Stimulated activated CD8-positive, alpha-beta memory T cell treated with anti-CD3 and anti-CD28 coated beads, Interleukin-12 subunit alpha, Interleukin-12 subunit beta, amount 100 ng/mL, for 1 hour (primary cell): ENCODE measurements around the gene PRKCZ.

Source experiments
- DNase-seq: peaks from one replicate; pipeline ENCODE4 v3.0.0-alpha.2; 2020; ENCODE audit warnings: low read depth

The PRKCZ gene

GRCh38 chr1:2024887-2025286 is 25.3 kb upstream of the PRKCZ start:
- DNase-seq: no peak

GRCh38 chr1:2025491-2025981 is 24.7 kb upstream of the PRKCZ start:
- DNase-seq: no peak

- DNase-seq: no peak
Measured at GRCh38 chr1:2027961-2028583, 22.1 kb upstream of the PRKCZ start.

GRCh38 chr1:2028870-2029560 is 21.2 kb upstream of the PRKCZ start:
- no peak for DNase-seq

- no peak for DNase-seq
Measured at GRCh38 chr1:2029561-2029960, 20.6 kb upstream of the PRKCZ start.

GRCh38 chr1:2030076-2030871 is 19.9 kb upstream of the PRKCZ start:
- DNase-seq: no peak

- no peak for DNase-seq
Measured at GRCh38 chr1:2031546-2032540, 18.4 kb upstream of the PRKCZ start.

- no peak for DNase-seq
Measured at GRCh38 chr1:2032737-2033136, 17.5 kb upstream of the PRKCZ start.

- DNase-seq: no peak
Measured at GRCh38 chr1:2033165-2033564, 17.0 kb upstream of the PRKCZ start.

GRCh38 chr1:2036287-2036686 is 13.9 kb upstream of the PRKCZ start:
- no peak for DNase-seq

GRCh38 chr1:2037314-2037979 is 12.8 kb upstream of the PRKCZ start:
- DNase-seq: no peak

GRCh38 chr1:2038229-2038628 is 12.0 kb upstream of the PRKCZ start:
- no peak for DNase-seq

GRCh38 chr1:2039251-2039650 is 11.0 kb upstream of the PRKCZ start:
- DNase-seq: no peak

- DNase-seq: no peak
Measured at GRCh38 chr1:2041305-2041704, 8.9 kb upstream of the PRKCZ start.

GRCh38 chr1:2041887-2042286 is 8.3 kb upstream of the PRKCZ start:
- no peak for DNase-seq

- DNase-seq: no peak
Measured at GRCh38 chr1:2042830-2043773, 7.1 kb upstream of the PRKCZ start.

GRCh38 chr1:2043886-2044285 is 6.3 kb upstream of the PRKCZ start:
- DNase-seq: no peak

GRCh38 chr1:2044510-2045319 is 5.5 kb upstream of the PRKCZ start:
- peak; percentile 66 for DNase-seq
